ENCODE data around the gene NAP1L4. TPM values are rescaled to one million over a fixed set of nuclear protein-coding genes. Genes with fewer than 3 reads are reported as not detected.

The NAP1L4 gene
- total and polyA plus RNA-seq, 7 donors, result 121 to 153 (median 143) TPM

DNA sequence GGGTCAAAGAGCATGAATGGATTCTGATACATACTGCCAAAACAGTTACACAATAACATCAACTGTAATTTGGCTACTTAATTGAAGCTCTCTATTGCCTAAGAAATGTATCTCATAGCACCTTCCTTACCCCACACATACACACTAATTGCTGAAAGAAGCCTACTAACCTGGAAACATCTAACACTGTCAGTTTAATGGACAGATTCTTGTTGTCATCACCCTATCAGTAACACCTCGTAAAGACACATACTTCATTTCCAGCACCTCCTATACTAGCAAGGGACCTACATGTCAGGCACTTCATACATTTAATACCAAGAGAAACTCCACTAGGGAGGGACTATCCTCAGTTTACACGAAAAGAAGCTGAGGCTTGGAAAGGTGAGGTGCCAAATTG is 9.9 kb downstream of the NAP1L4 start:
- no peaks in the 10 kb centered on the region for H3K9me3 ChIP-seq
- no peak for TF ChIP-seq CTCF (IDR thresholded peaks at IDR 0.05)
- 26 to 44% (median 36%) methylated on average over 2 of the region's 2 CpGs for WGBS, 3 donors
- no peak for DNase-seq
- peaks cover 0 to 24% of the 10 kb centered on the region in 2 donors for H3K36me3 ChIP-seq (ENCODE audit: insufficient read depth in 1 of 2, low read depth in 1 of 2)
- intact Hi-C loops (cut with DNase I), result loop anchor here in 1 of 2 donors (5.0 kb wide), 1 partner anchor 35 kb away; no protein-coding TSS in a partner anchor
- ATAC-seq, result peak in 2 of 4 donors; percentile 50 to 52
- no peak overlapping the region for H3K4me3 ChIP-seq
- no peak overlapping the region for H3K27ac ChIP-seq
- no peaks in the 10 kb centered on the region for H3K27me3 ChIP-seq (ENCODE audit: insufficient read depth in 3 of 3, low read length in 2 of 3)
- peaks cover 21% of the 10 kb centered on the region for H3K4me1 ChIP-seq

DNA sequence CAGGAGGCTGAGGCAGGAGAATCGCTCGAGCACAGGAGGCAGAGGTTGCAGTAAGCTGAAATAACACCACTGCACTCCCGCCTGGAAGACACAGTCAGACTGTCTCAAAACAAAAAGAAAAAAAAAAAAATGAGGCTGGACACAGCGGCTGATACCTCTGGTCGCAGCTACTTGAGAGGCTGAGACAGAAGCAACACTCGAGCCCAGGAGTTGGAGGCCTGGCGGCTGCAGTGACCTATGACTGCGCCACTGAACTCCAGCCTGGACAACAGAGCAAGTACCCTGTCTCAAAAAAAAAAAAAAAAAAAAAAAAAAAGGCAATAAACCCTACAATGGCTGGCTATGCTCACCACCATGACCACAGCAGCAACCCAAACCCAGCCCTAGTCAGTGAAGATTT is 11.0 kb downstream of the NAP1L4 start:
- TF ChIP-seq CTCF (IDR thresholded peaks at IDR 0.05), result no peak
- WGBS, 3 donors, result 89 to 96% (median 92%) methylated on average over 8 of the region's 8 CpGs
- ATAC-seq, result no peak

DNA sequence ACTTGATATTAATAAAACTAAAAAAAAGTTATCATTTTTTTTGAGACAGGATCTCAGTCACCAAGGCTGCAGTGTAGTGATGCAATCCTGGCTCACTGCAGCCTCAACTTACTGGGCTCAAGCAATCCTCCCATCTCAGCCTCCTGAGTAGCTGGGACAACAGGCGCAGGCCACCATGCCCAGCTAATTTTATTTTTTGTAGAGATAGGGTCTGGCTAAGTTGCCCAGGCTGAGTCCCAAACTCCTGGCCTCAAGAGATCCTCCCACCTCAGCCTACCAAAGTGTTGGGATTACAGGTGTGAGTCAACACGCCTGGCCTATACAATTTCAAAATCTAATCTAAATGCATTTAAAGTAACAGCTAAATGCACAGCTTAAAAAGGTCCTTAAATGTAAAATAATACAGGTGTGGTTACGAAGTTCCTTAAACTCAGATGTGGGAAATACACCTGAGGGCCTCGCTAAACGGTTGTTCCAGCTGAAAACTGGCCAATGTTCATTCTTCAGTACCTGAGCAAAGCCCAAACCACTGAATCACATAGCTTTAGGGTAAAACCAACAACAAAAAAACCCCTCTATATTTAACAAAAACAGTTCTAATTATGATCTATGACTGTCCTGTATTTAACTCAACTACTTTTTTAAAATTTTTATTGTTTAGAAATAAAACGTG is 11.8 kb downstream of the NAP1L4 start:
- Histone ChIP-seq H3K27ac (no peak overlapping the region), H3K4me3 (no peak overlapping the region), H3K4me1 (peaks cover 24% of the 10 kb centered on the region), H3K27me3 (ENCODE audit: insufficient read depth in 3 of 3, low read length in 2 of 3) (no peaks in the 10 kb centered on the region), H3K36me3 (ENCODE audit: insufficient read depth in 1 of 2, low read depth in 1 of 2) (peaks cover 0 to 42% of the 10 kb centered on the region in 2 donors), H3K9me3 (no peaks in the 10 kb centered on the region)
- WGBS, 3 donors, result 75 to 83% (median 83%) methylated on average over 6 of the region's 6 CpGs
- no peak for TF ChIP-seq CTCF (IDR thresholded peaks at IDR 0.05)
- DNase-seq, result no peak
- ATAC-seq, result no peak
- intact Hi-C loops (cut with DNase I), result loop anchor here in 1 of 2 donors (5.0 kb wide), 1 partner anchor 33 kb away; no protein-coding TSS in a partner anchor

More for the DNA sequence above, 11.0 kb downstream of the NAP1L4 start:
- DNase-seq, result no peak
- intact Hi-C loops (cut with DNase I), result loop anchor here in 1 of 2 donors (5.0 kb wide), 1 partner anchor 34 kb away; no protein-coding TSS in a partner anchor
- H3K4me1 ChIP-seq, result peaks cover 24% of the 10 kb centered on the region
- H3K9me3 ChIP-seq, result no peaks in the 10 kb centered on the region
- H3K4me3 ChIP-seq, result no peak overlapping the region
- peaks cover 0 to 34% of the 10 kb centered on the region in 2 donors for H3K36me3 ChIP-seq (ENCODE audit: insufficient read depth in 1 of 2, low read depth in 1 of 2)
- H3K27ac ChIP-seq, result no peak overlapping the region
- no peaks in the 10 kb centered on the region for H3K27me3 ChIP-seq (ENCODE audit: insufficient read depth in 3 of 3, low read length in 2 of 3)

GRCh38 chr11:2977113-2977512 is 15.0 kb downstream of the NAP1L4 start:
- Histone ChIP-seq H3K36me3 (ENCODE audit: insufficient read depth in 1 of 2, low read depth in 1 of 2) (peaks cover 8 to 74% of the 10 kb centered on the region in 2 donors), H3K9me3 (no peaks in the 10 kb centered on the region), H3K27ac (no peak overlapping the region), H3K4me1 (peaks cover 10% of the 10 kb centered on the region), H3K27me3 (ENCODE audit: insufficient read depth in 3 of 3, low read length in 2 of 3) (no peaks in the 10 kb centered on the region), H3K4me3 (no peak overlapping the region)
- peak; percentile 64 to 91 (median 78) for ATAC-seq
- peak in 1 of 2 donors; percentile 80 for DNase-seq
- WGBS, 3 donors, result 38 to 48% (median 38%) methylated on average over 7 of the region's 7 CpGs
- intact Hi-C loops (cut with DNase I), result loop anchor here in 1 of 2 donors (5.0 kb wide), 1 partner anchor 45 kb away; no protein-coding TSS in a partner anchor
- TF ChIP-seq CTCF (IDR thresholded peaks at IDR 0.05), result no peak
